ENCODE data around the gene KHSRP.
"Not testable (repeated sequence)": the region's sequence is repeated elsewhere in the genome, so short reads cannot be mapped to it uniquely, and the experiment has no call there.

Gene KHSRP

GRCh38 chr19:6416658-6417405 lies 7.8 kb downstream of the KHSRP start:
- no peak for DNase-seq

- no peak for DNase-seq
These were observed 8.9 kb downstream of the KHSRP start for GRCh38 chr19:6415591-6416190.

GRCh38 chr19:6414793-6415590 lies 9.6 kb downstream of the KHSRP start:
- DNase-seq, result no peak

- no peak for DNase-seq
These were observed 10.6 kb downstream of the KHSRP start for GRCh38 chr19:6413721-6414643.

- DNase-seq, result no peak
These were observed 11.3 kb downstream of the KHSRP start for GRCh38 chr19:6413291-6413690.

GRCh38 chr19:6412447-6413091 lies 12.0 kb downstream of the KHSRP start:
- no peak for DNase-seq

GRCh38 chr19:6412061-6412446 lies 12.6 kb downstream of the KHSRP start:
- no peak for DNase-seq

GRCh38 chr19:6409346-6409745 lies 15.3 kb downstream of the KHSRP start:
- DNase-seq, result no peak

- DNase-seq, result no peak
These were observed 18.2 kb downstream of the KHSRP start for GRCh38 chr19:6406401-6406800.

GRCh38 chr19:6402837-6403608 lies 21.6 kb downstream of the KHSRP start:
- no peak for DNase-seq

- DNase-seq, result no peak
These were observed 22.6 kb downstream of the KHSRP start for GRCh38 chr19:6402058-6402457.

GRCh38 chr19:6400062-6400944 lies 24.3 kb downstream of the KHSRP start:
- DNase-seq, result not testable (repeated sequence)

GRCh38 chr19:6396305-6396704 lies 28.3 kb downstream of the KHSRP start:
- DNase-seq, result no peak

- no peak for DNase-seq
These were observed 29.8 kb downstream of the KHSRP start for GRCh38 chr19:6394831-6395230.

- DNase-seq, result peak; percentile 53
These were observed 30.6 kb downstream of the KHSRP start for GRCh38 chr19:6393983-6394412.

GRCh38 chr19:6393074-6393982 lies 31.3 kb downstream of the KHSRP start, which contains the start of gene GTF2F1:
TSS of gene GTF2F1 (minus strand) at chr19:6393164. CDS start at chr19:6392995, 169 bp downstream.
- DNase-seq, result peak; percentile 94

- DNase-seq, result no peak
These were observed 32.2 kb downstream of the KHSRP start for GRCh38 chr19:6392221-6393073.

GRCh38 chr19:6387372-6387771 lies 37.2 kb downstream of the KHSRP start:
- DNase-seq, result no peak
